Naive thymus-derived CD4-positive, alpha-beta T cell (primary cell): ENCODE measurements around the gene CRELD1. TPM values are rescaled to one million over a fixed set of nuclear protein-coding genes. Genes with fewer than 3 reads are reported as not detected.
A peak's percentile ranks its signal among the peaks of the same experiment; 100 is the strongest.

Experiments
- ATAC-seq: fragments of 150-1000 bp; cut with Tn5 transposase; 2 replicates; pipeline ENCODE4 v1.10.0; 2021; ENCODE audit warnings: mild to moderate bottlenecking, moderate library complexity
- CTCF ChIA-PET: fragments of 350-600 bp; sonication (Branson Sonifier 250); formaldehyde crosslinking; loops from one replicate; lab custom pipeline; 2021; ENCODE audit warnings: antibody characterized with exemption; lab: Charles Lee
- POLR2A ChIA-PET: fragments of 350-600 bp; sonication (Branson Sonifier 250); formaldehyde crosslinking; loops from one replicate; lab custom pipeline; 2021; ENCODE audit warnings: antibody characterized with exemption, inconsistent platforms; lab: Charles Lee
- DNase-seq, 9 donors: peaks; one replicate each; pipeline versions ENCODE4 v3.0.0 to v3.0.0-alpha.2; 2020 to 2022; ENCODE audit warnings: mixed read lengths in 1 of 9
- H3K27ac ChIP-seq: one replicate; pipeline ENCODE4 v1.7.0; 2013; ENCODE audit warnings: mild to moderate bottlenecking, low read depth, low read length, moderate library complexity
- H3K27me3 ChIP-seq, 2 donors: one replicate each; pipeline ENCODE4 v1.7.0; 2013; ENCODE audit warnings: low read length in 2 of 2, mild to moderate bottlenecking in 2 of 2, moderate library complexity in 2 of 2; ENCODE audit not compliant: control insufficient read depth in 2 of 2, insufficient read depth in 2 of 2
- H3K36me3 ChIP-seq, 3 experiments: 1 replicate in 2 of 3; 2 replicates in 1 of 3; pipeline ENCODE4 v1.7.0; 2013; ENCODE audit warnings: low read length in 3 of 3, mild to moderate bottlenecking in 3 of 3, moderate library complexity in 1 of 3; ENCODE audit not compliant: insufficient read depth in 3 of 3, control insufficient read depth in 2 of 3
- H3K4me1 ChIP-seq, 2 donors: one replicate each; pipeline ENCODE4 v1.7.0; 2013; ENCODE audit warnings: low read length in 2 of 2, mild to moderate bottlenecking in 2 of 2, moderate library complexity in 1 of 2; ENCODE audit not compliant: control insufficient read depth in 2 of 2, insufficient read depth in 2 of 2
- H3K4me3 ChIP-seq: 2 replicates; pipeline ENCODE4 v1.7.0; 2013; ENCODE audit warnings: mild to moderate bottlenecking, low read length
- H3K9me3 ChIP-seq, 3 experiments: 1 replicate in 2 of 3; 2 replicates in 1 of 3; pipeline ENCODE4 v1.7.0; 2013; ENCODE audit warnings: low read length in 3 of 3; ENCODE audit not compliant: control insufficient read depth in 2 of 3
- H3K27ac Mint-ChIP-seq, 9 donors: one replicate each; pipeline ENCODE4 v1.8.0; 2020 to 2022; ENCODE audit warnings: mixed read lengths in 9 of 9, mild to moderate bottlenecking in 8 of 9, moderate library complexity in 5 of 9, inconsistent platforms in 2 of 9
- H3K27me3 Mint-ChIP-seq, 5 donors: one replicate each; pipeline ENCODE4 v1.8.0; 2021 to 2022; ENCODE audit warnings: mixed read lengths in 5 of 5, mild to moderate bottlenecking in 1 of 5
- H3K36me3 Mint-ChIP-seq, 5 donors: one replicate each; pipeline ENCODE4 v1.8.0; 2020 to 2022; ENCODE audit warnings: mixed read lengths in 5 of 5, mild to moderate bottlenecking in 3 of 5, inconsistent platforms in 1 of 5
- H3K4me1 Mint-ChIP-seq, 7 donors: one replicate each; pipeline ENCODE4 v1.8.0; 2020 to 2022; ENCODE audit warnings: mixed read lengths in 7 of 7, mild to moderate bottlenecking in 3 of 7, inconsistent platforms in 1 of 7
- H3K4me3 Mint-ChIP-seq, 10 donors: one replicate each; pipeline ENCODE4 v1.8.0; 2020 to 2022; ENCODE audit warnings: mild to moderate bottlenecking in 10 of 10, mixed read lengths in 10 of 10, moderate library complexity in 6 of 10, inconsistent platforms in 2 of 10
- H3K9me3 Mint-ChIP-seq, 11 donors: one replicate each; pipeline ENCODE4 v1.8.0; 2020 to 2022; ENCODE audit warnings: mixed read lengths in 11 of 11, mild to moderate bottlenecking in 4 of 11, inconsistent platforms in 1 of 11, moderate library complexity in 1 of 11
- intact Hi-C, 2 donors: fragments of 100-400 bp; cut with micrococcal nuclease; formaldehyde crosslinking; loops; one replicate each; pipeline ENCODE4 v1.15.1; 2023
- polyA plus RNA-seq, 2 donors: library from polyadenylated mRNA; unstranded; fragments of 300-500 nt; fragmentation: Illumina TruSeq; gene quantifications; one replicate each; pipeline ENCODE4 v1.2.3, GENCODE V29; 2021
- total RNA-seq, 6 experiments: library from RNA in 5 of 6; stranded (reverse) in 5 of 6; gene quantifications; 1 replicate in 5 of 6; 2 replicates in 1 of 6; pipeline ENCODE4 v1.2.3 and lab custom pipeline; 2021 to 2026

The CRELD1 gene
- total RNA-seq = 10 to 100 TPM; 21.0 to 64.9 (median 29.6) TPM
- 10 to 100 TPM; 30.1 to 31.0 TPM for polyA plus RNA-seq
- total RNA-seq (lab: John Stamatoyannopoulos, UW) = 14.4 reads per million, percentile 43 among the genes with 10 or more reads in this experiment

- intact Hi-C loops = loop anchor here (1.0 to 10.0 kb wide), 27 partner anchors 13 to 569 kb away; partner anchors contain the start of genes BRK1 (in 2 of the 2), BRPF1 (in 2 of the 2), EMC3 (in 2 of the 2) and FANCD2 (in 2 of the 2)
- H3K4me3 Mint-ChIP-seq = peak within 1 kb of the TSS; percentile 71 to 99 (median 98)
- Histone ChIP-seq H3K27ac (peak within 1 kb of the TSS; percentile 98), H3K36me3 (peaks cover 0 to 17% (median 4%) of the 10 kb centered on the region in 3 experiments), H3K27me3 (no peaks in the 10 kb centered on the region), H3K9me3 (no peaks in the 10 kb centered on the region), H3K4me1 (peaks cover 25 to 28% of the 10 kb centered on the region in 2 donors), H3K4me3 (peak within 1 kb of the TSS; percentile 98)
- H3K27me3 Mint-ChIP-seq = no peaks in the 10 kb centered on the region
- ChIA-PET CTCF (interaction anchor here (0.5 to 5.3 kb wide), 9 partner anchors 9 to 388 kb away, joined by 3 to 35 read pairs (median 5); partner anchors contain the start of genes FANCD2, MTMR14, PRRT3 and RPUSD3), POLR2A (interaction anchor here (0.6 to 5.2 kb wide), 41 partner anchors 8 to 503 kb away, joined by 3 to 64 read pairs (median 8); partner anchors contain the start of genes ARPC4, BRPF1, CAMK1 and EMC3)
- peaks cover 30 to 58% (median 48%) of the 10 kb centered on the region in 7 donors for H3K4me1 Mint-ChIP-seq
- H3K36me3 Mint-ChIP-seq = peaks cover 0 to 7% (median 4%) of the 10 kb centered on the region in 5 donors
- DNase-seq = peak; percentile 94 to 98 (median 98)
- H3K9me3 Mint-ChIP-seq = peaks cover 0 to 1% (median 0%) of the 10 kb centered on the region in 11 donors
- peak; percentile 92 for ATAC-seq
- H3K27ac Mint-ChIP-seq = peak within 1 kb of the TSS; percentile 94 to 100 (median 99)
These were observed at the start of gene CRELD1 for GRCh38 chr3:9933561-9934234. CRELD1 (plus strand) TSS chr3:9933834; CDS start chr3:9934439, 605 bp downstream.

GRCh38 chr3:9884555-9885165 is 49.0 kb upstream of the CRELD1 start:
- ChIA-PET POLR2A (no interaction called here), CTCF (no interaction called here)
- peaks cover 0 to 3% (median 0%) of the 10 kb centered on the region in 5 donors for H3K36me3 Mint-ChIP-seq
- no peaks in the 10 kb centered on the region for H3K9me3 Mint-ChIP-seq
- H3K27ac ChIP-seq = no peak overlapping the region
- no peak overlapping the region for H3K4me3 Mint-ChIP-seq
- H3K27me3 ChIP-seq = no peaks in the 10 kb centered on the region
- H3K27ac Mint-ChIP-seq = no peak overlapping the region
- peaks cover 0 to under 1% of the 10 kb centered on the region in 2 donors for H3K4me1 ChIP-seq
- peaks cover 0 to 4% (median 0%) of the 10 kb centered on the region in 5 donors for H3K27me3 Mint-ChIP-seq
- ATAC-seq = no peak
- intact Hi-C loops = no loop called here
- no peak for DNase-seq
- H3K4me3 ChIP-seq = no peak overlapping the region
- no peaks in the 10 kb centered on the region for H3K9me3 ChIP-seq
- H3K36me3 ChIP-seq = no peaks in the 10 kb centered on the region
- H3K4me1 Mint-ChIP-seq = peaks cover 0 to 3% (median 0%) of the 10 kb centered on the region in 7 donors

- peaks cover 0 to 15% (median 5%) of the 10 kb centered on the region in 7 donors for H3K4me1 Mint-ChIP-seq
- intact Hi-C loops = no loop called here
- no peak overlapping the region for H3K4me3 ChIP-seq
- no peak overlapping the region for H3K27ac Mint-ChIP-seq
- H3K4me3 Mint-ChIP-seq = no peak overlapping the region
- no peak overlapping the region for H3K27ac ChIP-seq
- peaks cover 4 to 10% of the 10 kb centered on the region in 2 donors for H3K4me1 ChIP-seq
- POLR2A ChIA-PET = interaction anchor here (0.6 kb wide), 1 partner anchor 79 kb away, joined by 4 read pairs; no protein-coding TSS in a partner anchor
- CTCF ChIA-PET = interaction anchor here (0.8 kb wide), 1 partner anchor 40 kb away, joined by 4 read pairs; no protein-coding TSS in a partner anchor
- no peaks in the 10 kb centered on the region for H3K9me3 ChIP-seq
- peaks cover 0 to 3% (median 0%) of the 10 kb centered on the region in 3 experiments for H3K36me3 ChIP-seq
- ATAC-seq (no peak), DNase-seq (no peak)
- no peaks in the 10 kb centered on the region for H3K9me3 Mint-ChIP-seq
- peaks cover 0 to 3% (median 0%) of the 10 kb centered on the region in 5 donors for H3K36me3 Mint-ChIP-seq
- no peaks in the 10 kb centered on the region for H3K27me3 ChIP-seq
- H3K27me3 Mint-ChIP-seq = peaks cover 0 to 2% (median 0%) of the 10 kb centered on the region in 5 donors
These were observed 47.3 kb upstream of the CRELD1 start for GRCh38 chr3:9886328-9886727.

- intact Hi-C loops = no loop called here
- Histone ChIP-seq H3K36me3 (peaks cover 0 to 3% (median 0%) of the 10 kb centered on the region in 3 experiments), H3K9me3 (no peaks in the 10 kb centered on the region), H3K27ac (no peak overlapping the region), H3K4me3 (no peak overlapping the region), H3K4me1 (peaks cover 4 to 15% of the 10 kb centered on the region in 2 donors), H3K27me3 (no peaks in the 10 kb centered on the region)
- H3K27me3 Mint-ChIP-seq = peaks cover 0 to 2% (median 0%) of the 10 kb centered on the region in 5 donors
- DNase-seq (no peak), ATAC-seq (no peak)
- ChIA-PET CTCF (no interaction called here), POLR2A (no interaction called here)
- H3K27ac Mint-ChIP-seq = peak overlapping the region in 1 of 9 donors; percentile 20
- H3K36me3 Mint-ChIP-seq = peaks cover 2 to 6% (median 3%) of the 10 kb centered on the region in 5 donors
- H3K4me3 Mint-ChIP-seq = no peak overlapping the region
- no peaks in the 10 kb centered on the region for H3K9me3 Mint-ChIP-seq
- peaks cover 4 to 24% (median 13%) of the 10 kb centered on the region in 7 donors for H3K4me1 Mint-ChIP-seq
These were observed 46.2 kb upstream of the CRELD1 start for GRCh38 chr3:9887480-9887879.

GRCh38 chr3:9888540-9888939 is 45.1 kb upstream of the CRELD1 start:
- intact Hi-C loops = no loop called here
- no peak for ATAC-seq

GRCh38 chr3:9889405-9889804 is 44.2 kb upstream of the CRELD1 start:
- peaks cover 18 to 41% (median 30%) of the 10 kb centered on the region in 7 donors for H3K4me1 Mint-ChIP-seq
- DNase-seq = no peak
- Histone ChIP-seq H3K9me3 (no peaks in the 10 kb centered on the region), H3K27me3 (no peaks in the 10 kb centered on the region), H3K4me3 (no peak overlapping the region), H3K4me1 (peaks cover 4 to 15% of the 10 kb centered on the region in 2 donors), H3K27ac (peak overlapping the region; percentile 100), H3K36me3 (peaks cover 0 to 20% (median 0%) of the 10 kb centered on the region in 3 experiments)
- CTCF ChIA-PET = no interaction called here
- POLR2A ChIA-PET = interaction anchor here (0.6 to 3.8 kb wide), 7 partner anchors 9 to 97 kb away, joined by 3 to 48 read pairs (median 3); partner anchors contain the start of genes ARPC4, CIDEC, CRELD1 and IL17RE
- H3K36me3 Mint-ChIP-seq = peaks cover 9 to 21% (median 16%) of the 10 kb centered on the region in 5 donors
- H3K4me3 Mint-ChIP-seq = peak overlapping the region in 6 of 10 donors; percentile 91 to 98 (median 96)
- peaks cover 0 to 2% (median 0%) of the 10 kb centered on the region in 5 donors for H3K27me3 Mint-ChIP-seq
- intact Hi-C loops = no loop called here
- ATAC-seq = no peak
- no peaks in the 10 kb centered on the region for H3K9me3 Mint-ChIP-seq
- peak overlapping the region in 8 of 9 donors; percentile 92 to 99 (median 98) for H3K27ac Mint-ChIP-seq

More at GRCh38 chr3:9888540-9888939, 45.1 kb upstream of the CRELD1 start:
- CTCF ChIA-PET = no interaction called here
- Mint-ChIP-seq H3K4me3 (peak overlapping the region in 1 of 10 donors; percentile 45), H3K27ac (peak overlapping the region in 1 of 9 donors; percentile 41), H3K9me3 (no peaks in the 10 kb centered on the region), H3K36me3 (peaks cover 9 to 15% (median 11%) of the 10 kb centered on the region in 5 donors), H3K27me3 (peaks cover 0 to 2% (median 0%) of the 10 kb centered on the region in 5 donors), H3K4me1 (peaks cover 12 to 33% (median 22%) of the 10 kb centered on the region in 7 donors)
- Histone ChIP-seq H3K27ac (no peak overlapping the region), H3K9me3 (no peaks in the 10 kb centered on the region), H3K4me1 (peaks cover 4 to 15% of the 10 kb centered on the region in 2 donors), H3K36me3 (peaks cover 0 to 12% (median 0%) of the 10 kb centered on the region in 3 experiments), H3K4me3 (no peak overlapping the region), H3K27me3 (no peaks in the 10 kb centered on the region)
- POLR2A ChIA-PET = interaction anchor here (1.1 to 3.8 kb wide), 3 partner anchors 14 to 80 kb away, joined by 3 to 48 read pairs (median 3); partner anchors contain the start of genes CRELD1 and IL17RE
- DNase-seq = no peak
